ENCODE measurements around the gene MINDY2.

- no peak for TF ChIP-seq CTCF (IDR thresholded peaks at IDR 0.05)
- TF ChIP-seq POLR2A (IDR thresholded peaks at IDR 0.05) = no peak
Measured at GRCh38 chr15:58842713-58843396, 71.8 kb downstream of the MINDY2 start.
